IMR-90 (cell line): ENCODE results near the gene DLL3. TPM values are rescaled to one million over a fixed set of nuclear protein-coding genes. Genes with fewer than 3 reads are reported as not detected.

ENCODE experiments used
- ATAC-seq: fragments of 200-7000 bp; cut with Tn5 transposase; 2 replicates; pipeline ENCODE4 v1.9.1; 2020; ENCODE audit warnings: low read depth, mild to moderate bottlenecking, moderate library complexity
- BruUV-seq: library from RNA; stranded (reverse); fragments of 400-500 nt; replicated peaks from 2 replicates; lab custom pipeline; 2021; lab: Mats Ljungman, UMichigan
- CTCF ChIA-PET: fragments of 300-600 bp; formaldehyde crosslinking; extraction: SDS; loops from one replicate; lab custom pipeline; 2021; ENCODE audit warnings: antibody characterized with exemption; lab: Yijun Ruan, JAX
- POLR2A ChIA-PET: fragments of 300-600 bp; sonication (Branson Sonifier 250); formaldehyde crosslinking; loops from one replicate; lab custom pipeline; 2022; ENCODE audit warnings: antibody characterized with exemption; ENCODE audit not compliant: unreplicated experiment; lab: Charles Lee
- DNase-seq: peaks from one replicate; pipeline ENCODE4 v3.0.0; 2013
- H2AFZ ChIP-seq: replicated peaks from 2 replicates; pipeline ENCODE3; 2013; ENCODE audit warnings: low read length, mild to moderate bottlenecking; ENCODE audit not compliant: poor library complexity
- H2AK5ac ChIP-seq: 2 replicates; pipeline ENCODE4 v1.6.1; 2013; ENCODE audit warnings: low read depth, low read length, inconsistent platforms
- H2AK9ac ChIP-seq: replicated peaks from 2 replicates; pipeline ENCODE3; 2013; ENCODE audit warnings: mild to moderate bottlenecking, low read depth, low read length, moderate library complexity; ENCODE audit not compliant: poor library complexity
- H2BK120ac ChIP-seq: 2 replicates; pipeline ENCODE4 v1.6.1; 2013; ENCODE audit warnings: low read depth, low read length, inconsistent platforms
- H2BK15ac ChIP-seq: 3 replicates; pipeline ENCODE4 v1.6.1; 2013; ENCODE audit warnings: low read depth, low read length, inconsistent platforms
- H2BK20ac ChIP-seq: 2 replicates; pipeline ENCODE4 v1.6.1; 2013; ENCODE audit warnings: low read depth, mild to moderate bottlenecking, inconsistent platforms, low read length, moderate library complexity
- H2BK5ac ChIP-seq: 2 replicates; pipeline ENCODE4 v1.6.1; 2013; ENCODE audit warnings: mild to moderate bottlenecking, low read depth, low read length, inconsistent platforms; ENCODE audit not compliant: poor library complexity, severe bottlenecking
- H3K14ac ChIP-seq: replicated peaks from 2 replicates; pipeline ENCODE4 v1.6.1; 2013; ENCODE audit warnings: low read depth, low read length, inconsistent platforms
- H3K18ac ChIP-seq: 2 replicates; pipeline ENCODE4 v1.6.1; 2013; ENCODE audit warnings: low read depth, low read length, control low read depth
- H3K23ac ChIP-seq: 2 replicates; pipeline ENCODE4 v1.6.1; 2013; ENCODE audit warnings: low read depth, low read length, inconsistent platforms
- H3K27ac ChIP-seq: 2 replicates; pipeline ENCODE4 v1.5.1; 2013; ENCODE audit warnings: mild to moderate bottlenecking, control low read depth, low read length; ENCODE audit not compliant: insufficient read depth
- H3K27me3 ChIP-seq: 2 replicates; pipeline ENCODE4 v1.6.1; 2013; ENCODE audit warnings: low read length; ENCODE audit not compliant: control insufficient read depth, insufficient read depth
- H3K36me3 ChIP-seq: 2 replicates; pipeline ENCODE4 v1.6.1; 2013; ENCODE audit warnings: low read length, mixed read lengths; ENCODE audit not compliant: control insufficient read depth, insufficient read depth
- H3K4ac ChIP-seq: 2 replicates; pipeline ENCODE4 v1.6.1; 2013; ENCODE audit warnings: low read depth, low read length, inconsistent platforms
- H3K4me1 ChIP-seq: 2 replicates; pipeline ENCODE4 v1.6.1; 2013; ENCODE audit warnings: low read length, mixed read lengths; ENCODE audit not compliant: control insufficient read depth, insufficient read depth
- H3K4me2 ChIP-seq: 2 replicates; pipeline ENCODE4 v1.6.1; 2013; ENCODE audit warnings: low read depth, mild to moderate bottlenecking, control low read depth, low read length, moderate library complexity
- H3K4me3 ChIP-seq: 2 replicates; pipeline ENCODE4 v1.5.1; 2013; ENCODE audit warnings: low read depth, mild to moderate bottlenecking, control low read depth, low read length, moderate library complexity; ENCODE audit not compliant: insufficient read depth
- H3K56ac ChIP-seq: 2 replicates; pipeline ENCODE4 v1.6.1; 2013; ENCODE audit warnings: low read length, inconsistent platforms; ENCODE audit not compliant: insufficient read depth; ENCODE audit errors: extremely low read depth
- H3K79me1 ChIP-seq, 2 experiments: 2 replicates each; pipeline ENCODE4 v1.6.1; 2013; ENCODE audit warnings: low read length in 2 of 2, inconsistent platforms in 1 of 2, low read depth in 1 of 2
- H3K9ac ChIP-seq: 2 replicates; pipeline ENCODE4 v1.6.1; 2013; ENCODE audit warnings: low read depth, low read length, control low read depth
- H3K9me1 ChIP-seq: 2 replicates; pipeline ENCODE4 v1.6.1; 2013; ENCODE audit warnings: low read length, inconsistent platforms; ENCODE audit not compliant: insufficient read depth
- H3K9me3 ChIP-seq: 2 replicates; pipeline ENCODE4 v1.6.1; 2013; ENCODE audit warnings: low read length; ENCODE audit not compliant: control insufficient read depth, insufficient read depth
- H4K20me1 ChIP-seq: 2 replicates; pipeline ENCODE4 v1.6.1; 2013; ENCODE audit warnings: low read length, inconsistent platforms; ENCODE audit not compliant: insufficient read depth
- H4K5ac ChIP-seq: 2 replicates; pipeline ENCODE4 v1.6.1; 2013; ENCODE audit warnings: mild to moderate bottlenecking, low read depth, low read length, control low read depth
- H4K8ac ChIP-seq, 2 experiments: 2 replicates each; pipeline ENCODE4 v1.6.1; 2013; ENCODE audit warnings: low read depth in 2 of 2, low read length in 2 of 2, control low read depth in 1 of 2, inconsistent platforms in 1 of 2
- H4K91ac ChIP-seq: 2 replicates; pipeline ENCODE4 v1.6.1; 2013; ENCODE audit warnings: low read depth, low read length, inconsistent platforms; ENCODE audit not compliant: insufficient read depth
- BHLHE40 ChIP-seq: fragments of 150-350 bp; IDR thresholded peaks from 2 replicates; pipeline ENCODE4 v1.6.1; 2016; ENCODE audit warnings: mild to moderate bottlenecking, low read depth, low read length
- CTCF ChIP-seq: conservative IDR thresholded peaks from 2 replicates; pipeline ENCODE4 v1.5.1; 2012; ENCODE audit warnings: mild to moderate bottlenecking, low read depth, low read length, improper control_type of control experiment
- ELK1 ChIP-seq: fragments of 150-350 bp; IDR thresholded peaks from 2 replicates; pipeline ENCODE4 v1.6.1; 2016; ENCODE audit warnings: low read depth, mild to moderate bottlenecking, low read length, moderate library complexity, borderline replicate concordance
- MAFK ChIP-seq: IDR thresholded peaks from 2 replicates; pipeline ENCODE4 v1.6.1; 2012; ENCODE audit warnings: low read depth, low read length, improper control_type of control experiment
- MAZ ChIP-seq: IDR thresholded peaks from 2 replicates; pipeline ENCODE4 v1.6.1; 2012; ENCODE audit warnings: low read depth, mild to moderate bottlenecking, low read length, improper control_type of control experiment, moderate library complexity, borderline replicate concordance
- MXI1 ChIP-seq: IDR thresholded peaks from 2 replicates; pipeline ENCODE4 v1.6.1; 2012; ENCODE audit warnings: low read depth, mild to moderate bottlenecking, low read length, moderate library complexity, borderline replicate concordance
- NFE2L2 ChIP-seq: fragments of 150-350 bp; IDR thresholded peaks from 2 replicates; pipeline ENCODE4 v1.6.1; 2016; ENCODE audit warnings: low read depth, mild to moderate bottlenecking, low read length
- POLR2A ChIP-seq: IDR thresholded peaks from 2 replicates; pipeline ENCODE4 v1.6.1; 2012; ENCODE audit warnings: mild to moderate bottlenecking, low read depth, low read length
- RAD21 ChIP-seq: IDR thresholded peaks from 2 replicates; pipeline ENCODE4 v1.6.1; 2012; ENCODE audit warnings: low read length, improper control_type of control experiment
- RCOR1 ChIP-seq: IDR thresholded peaks from 2 replicates; pipeline ENCODE4 v1.6.1; 2012; ENCODE audit warnings: mild to moderate bottlenecking, low read length, improper control_type of control experiment; ENCODE audit not compliant: insufficient replicate concordance
- RFX5 ChIP-seq: IDR thresholded peaks from 2 replicates; pipeline ENCODE4 v1.8.0; 2012; ENCODE audit warnings: low read depth, mild to moderate bottlenecking, low read length, moderate library complexity
- SMC3 ChIP-seq: fragments of 150-350 bp; IDR thresholded peaks from 2 replicates; pipeline ENCODE4 v1.6.1; 2016; ENCODE audit warnings: low read depth, mild to moderate bottlenecking, antibody characterized with exemption, low read length, moderate library complexity
- USF2 ChIP-seq: fragments of 150-350 bp; IDR thresholded peaks from 2 replicates; pipeline ENCODE4 v1.6.1; 2017; ENCODE audit warnings: mild to moderate bottlenecking, antibody characterized with exemption, low read length, low read depth
- WGBS, 2 experiments: methylation state at CpG; one replicate each; pipeline versions ENCODE4 v1.1.5 to v1.1.7; 2013; ENCODE audit warnings: missing lambda C conversion rate in 2 of 2; ENCODE audit not compliant: insufficient read length in 1 of 2; ENCODE audit errors: extremely low coverage in 2 of 2; 5-methylcytosine and 5-hydroxymethylcytosine counted together
- dilution Hi-C: fragments of 300-500 bp; cut with HindIII; formaldehyde crosslinking; loops from one replicate; pipeline ENCODE4 v1.14.3; 2018; ENCODE audit warnings: low sequenced_read_pairs; ENCODE audit not compliant: unreplicated experiment
- in situ Hi-C: fragments of 300-500 bp; cut with MboI; formaldehyde crosslinking; loops from 3 replicates; pipeline ENCODE4 v1.14.3; 2019; ENCODE audit warnings: low sequenced_read_pairs, inconsistent platforms, mixed read lengths
- intact Hi-C: fragments of 100-400 bp; cut with micrococcal nuclease; formaldehyde crosslinking; loops from 2 replicates; pipeline ENCODE4 v1.10.0; 2022
- polyA plus RNA-seq, 3 experiments: library from polyadenylated mRNA; depleted of rRNA; stranded (reverse); fragments of >200 nt; gene quantifications; 2 replicates each; pipeline ENCODE4 v1.2.3, GENCODE V29; 2012; ENCODE audit warnings: low replicate concordance in 1 of 3
- total RNA-seq: library from RNA; depleted of rRNA; stranded (reverse); fragments of >200 nt; gene quantifications from 2 replicates; pipeline ENCODE4 v1.2.3, GENCODE V29; 2012

DLL3 gene
- total and polyA plus RNA-seq, 2 of the 4 experiments (the other 2 are of a cell fraction): 0.36 to 1.3 TPM

GRCh38 chr19:39544226-39544903 is 45.6 kb downstream of the DLL3 start (continued):
- TF ChIP-seq SMC3: no peak

- no peak overlapping the region for H3K18ac ChIP-seq
- H3K4me3 ChIP-seq: no peak overlapping the region
- no peak for ATAC-seq
- H3K14ac ChIP-seq: no peak overlapping the region
- no peaks in the 10 kb centered on the region for H3K36me3 ChIP-seq
- no peak for DNase-seq
- H3K56ac ChIP-seq: no peak overlapping the region
- H2BK5ac ChIP-seq: no peak overlapping the region
- in situ Hi-C loops (loop anchor here (10.0 kb wide), 1 partner anchor 300 kb away; the partner anchor contains the start of gene FBL), dilution Hi-C loops (no loop called here), intact Hi-C loops (loop anchor here (5.0 kb wide), 1 partner anchor 277 kb away; no protein-coding TSS in a partner anchor)
- no peaks in the 10 kb centered on the region for H3K9me1 ChIP-seq
- H4K8ac ChIP-seq: no peak overlapping the region
- H2AK9ac ChIP-seq: no peak overlapping the region
- no peak overlapping the region for H2BK15ac ChIP-seq
- ChIA-PET POLR2A (no interaction called here), CTCF (interaction anchor here (0.7 kb wide), 1 partner anchor 815 kb away, joined by 3 read pairs; no protein-coding TSS in a partner anchor)
- BruUV-seq: no TSS peak
- no peak overlapping the region for H3K4ac ChIP-seq
- H2AK5ac ChIP-seq: no peak overlapping the region
- no peak overlapping the region for H3K23ac ChIP-seq
- H2BK120ac ChIP-seq: no peak overlapping the region
- no peak overlapping the region for H3K27ac ChIP-seq
- H3K4me1 ChIP-seq: no peaks in the 10 kb centered on the region
- no peaks in the 10 kb centered on the region for H3K9me3 ChIP-seq
- H4K91ac ChIP-seq: no peak overlapping the region
- no peak overlapping the region for H3K4me2 ChIP-seq
- H3K79me1 ChIP-seq: no peaks in the 10 kb centered on the region
- H2BK20ac ChIP-seq: no peak overlapping the region
- H3K9ac ChIP-seq: no peak overlapping the region
- H4K20me1 ChIP-seq: no peaks in the 10 kb centered on the region
- H4K5ac ChIP-seq: no peak overlapping the region
- TF ChIP-seq RFX5 (no peak), MAFK (no peak), USF2 (no peak), MXI1 (no peak), RAD21 (no peak), MAZ (no peak), NFE2L2 (no peak), RCOR1 (no peak), SMC3 (no peak), BHLHE40 (no peak), CTCF (no peak), POLR2A (no peak), ELK1 (no peak)
- WGBS, 2 experiments: 100% methylated on average over 1 of the region's 1 CpG; no CpG with 5 or more reads in 1 of the 2 experiments
- peaks cover 6% of the 10 kb centered on the region for H3K27me3 ChIP-seq
- no peak overlapping the region for H2AFZ ChIP-seq
These were observed 46.2 kb downstream of the DLL3 start for GRCh38 chr19:39544911-39545310.
